ENCODE data around the gene MTCP1.
A peak's percentile ranks its signal among the peaks of the same experiment; 100 is the strongest.

Gene MTCP1

DNA sequence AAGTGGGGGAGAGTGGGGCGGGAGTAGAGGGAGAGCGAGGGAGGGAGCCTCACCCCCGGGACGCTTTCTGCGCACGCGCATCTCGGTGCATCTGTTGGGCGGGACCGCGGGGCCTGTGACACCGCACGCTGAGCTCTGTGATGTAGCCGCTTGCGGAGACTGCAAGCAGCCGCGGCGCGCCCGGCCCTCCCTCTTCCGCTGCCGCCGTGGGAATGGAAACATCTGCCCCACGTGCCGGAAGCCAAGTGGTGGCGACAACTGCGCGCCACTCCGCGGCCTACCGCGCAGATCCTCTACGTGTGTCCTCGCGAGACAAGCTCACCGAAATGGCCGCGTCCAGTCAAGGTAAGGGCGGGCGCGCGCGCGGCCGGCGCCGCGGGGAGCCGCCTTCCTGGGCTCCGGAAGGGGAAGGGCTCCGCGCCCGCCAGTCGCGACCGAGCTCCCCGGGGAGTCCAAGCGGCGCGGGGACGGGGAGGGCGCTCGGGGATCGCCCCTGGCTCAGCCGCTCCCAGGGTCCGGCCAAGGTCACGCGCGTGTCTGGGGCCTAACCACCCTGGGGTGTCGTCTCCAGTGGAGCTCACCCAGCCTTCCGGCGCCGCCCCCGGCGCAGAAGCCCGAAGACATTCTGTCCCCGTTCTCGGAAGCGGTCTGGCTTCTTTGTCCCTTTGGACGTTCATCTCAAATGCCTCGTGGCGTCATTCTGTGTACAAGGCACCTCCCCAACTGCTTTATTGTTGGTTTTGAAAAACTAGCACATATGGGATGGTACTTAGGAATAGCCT is 44.0 kb downstream of the MTCP1 start, which contains the start of gene FUNDC2:
Gene FUNDC2, plus strand, starts transcription at position 118 of the 782 bp plus-strand sequence. Its CDS starts 95 bp downstream, at position 213.
- H3K4me3 ChIP-seq (ENCODE audit: low read depth, low read length) = peak within 1 kb of the TSS; percentile 69
- in situ Hi-C loops (cut with HindIII; ENCODE audit: low sequenced_read_pairs) = no loop called here
- TF ChIP-seq, protein P1, sequence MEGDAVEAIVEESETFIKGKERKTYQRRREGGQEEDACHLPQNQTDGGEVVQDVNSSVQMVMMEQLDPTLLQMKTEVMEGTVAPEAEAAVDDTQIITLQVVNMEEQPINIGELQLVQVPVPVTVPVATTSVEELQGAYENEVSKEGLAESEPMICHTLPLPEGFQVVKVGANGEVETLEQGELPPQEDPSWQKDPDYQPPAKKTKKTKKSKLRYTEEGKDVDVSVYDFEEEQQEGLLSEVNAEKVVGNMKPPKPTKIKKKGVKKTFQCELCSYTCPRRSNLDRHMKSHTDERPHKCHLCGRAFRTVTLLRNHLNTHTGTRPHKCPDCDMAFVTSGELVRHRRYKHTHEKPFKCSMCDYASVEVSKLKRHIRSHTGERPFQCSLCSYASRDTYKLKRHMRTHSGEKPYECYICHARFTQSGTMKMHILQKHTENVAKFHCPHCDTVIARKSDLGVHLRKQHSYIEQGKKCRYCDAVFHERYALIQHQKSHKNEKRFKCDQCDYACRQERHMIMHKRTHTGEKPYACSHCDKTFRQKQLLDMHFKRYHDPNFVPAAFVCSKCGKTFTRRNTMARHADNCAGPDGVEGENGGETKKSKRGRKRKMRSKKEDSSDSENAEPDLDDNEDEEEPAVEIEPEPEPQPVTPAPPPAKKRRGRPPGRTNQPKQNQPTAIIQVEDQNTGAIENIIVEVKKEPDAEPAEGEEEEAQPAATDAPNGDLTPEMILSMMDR (IDR thresholded peaks at IDR 0.05; ENCODE audit: low read depth, low read length, missing control alignments) = no peak
- peak; percentile 76 for DNase-seq (ENCODE audit: low read depth)

DNA sequence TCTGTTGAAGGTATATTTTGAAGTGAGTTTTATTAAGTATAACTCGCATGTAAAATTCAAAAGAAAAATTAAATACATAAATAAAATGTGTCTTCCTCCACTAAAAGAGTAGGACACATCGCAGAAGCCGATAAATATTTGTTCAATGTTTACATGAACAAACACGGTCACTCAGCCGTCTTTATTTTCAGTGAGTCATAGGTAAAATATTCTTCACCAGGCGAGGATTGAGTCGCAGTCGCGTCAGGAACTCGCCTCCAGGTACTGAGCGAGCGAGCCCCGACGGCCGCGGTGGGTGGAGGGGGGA is 44.6 kb downstream of the MTCP1 start:
- peak overlapping the region; percentile 69 for H3K4me3 ChIP-seq (ENCODE audit: low read depth, low read length)
- in situ Hi-C loops (cut with HindIII; ENCODE audit: low sequenced_read_pairs) = no loop called here
- TF ChIP-seq, protein P1 (IDR thresholded peaks at IDR 0.05; ENCODE audit: low read depth, low read length, missing control alignments) = no peak

DNA sequence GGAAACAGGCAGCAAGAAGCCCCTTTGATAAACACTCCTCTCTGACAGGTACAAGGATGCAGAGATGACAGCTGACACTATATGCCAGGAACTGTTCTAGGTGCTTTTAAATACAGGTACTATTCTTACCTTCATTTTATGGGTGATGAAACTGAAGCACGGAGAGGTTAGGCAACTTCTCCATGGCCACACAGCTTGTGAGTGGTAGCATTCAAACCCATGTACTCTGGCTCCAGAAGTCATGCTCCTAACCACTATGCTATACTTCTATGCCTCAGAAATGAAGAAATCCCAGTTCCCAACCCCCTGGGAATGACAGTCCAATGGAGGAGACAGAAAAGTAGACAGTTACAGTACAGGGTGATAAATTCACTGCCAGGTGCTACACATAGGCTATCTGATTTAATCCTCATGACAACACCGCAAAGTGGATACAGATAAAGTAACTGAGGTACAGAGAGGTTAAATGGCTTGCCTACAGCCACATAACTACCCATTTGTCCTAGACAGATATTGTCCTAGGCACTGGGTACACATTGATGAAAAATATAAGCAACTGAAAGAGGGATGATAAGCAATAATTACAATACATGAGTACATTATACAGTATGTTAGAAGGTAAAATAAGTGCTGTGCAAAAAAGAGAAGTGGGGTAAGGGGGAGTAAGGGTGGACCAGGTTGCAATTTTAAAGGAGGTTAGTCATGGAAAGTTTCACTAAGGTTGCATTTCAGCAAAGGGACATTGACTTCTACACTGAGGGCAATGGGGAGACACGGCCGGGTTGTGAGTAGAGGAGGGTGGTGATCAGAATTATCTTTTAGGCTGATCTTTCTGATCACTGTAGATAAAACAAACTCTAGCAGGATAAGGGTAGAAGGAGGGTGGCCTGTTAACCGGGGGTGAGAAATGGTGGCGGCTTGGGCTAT is 46.8 kb downstream of the MTCP1 start:
- in situ Hi-C loops (cut with HindIII; ENCODE audit: low sequenced_read_pairs) = no loop called here
- TF ChIP-seq, protein P1 (IDR thresholded peaks at IDR 0.05; ENCODE audit: low read depth, low read length, missing control alignments) = no peak
- no peak for DNase-seq (ENCODE audit: low read depth)
- H3K4me3 ChIP-seq (ENCODE audit: low read depth, low read length) = no peak overlapping the region

More for the DNA sequence above, 44.6 kb downstream of the MTCP1 start:
- DNase-seq (ENCODE audit: low read depth) = no peak

DNA sequence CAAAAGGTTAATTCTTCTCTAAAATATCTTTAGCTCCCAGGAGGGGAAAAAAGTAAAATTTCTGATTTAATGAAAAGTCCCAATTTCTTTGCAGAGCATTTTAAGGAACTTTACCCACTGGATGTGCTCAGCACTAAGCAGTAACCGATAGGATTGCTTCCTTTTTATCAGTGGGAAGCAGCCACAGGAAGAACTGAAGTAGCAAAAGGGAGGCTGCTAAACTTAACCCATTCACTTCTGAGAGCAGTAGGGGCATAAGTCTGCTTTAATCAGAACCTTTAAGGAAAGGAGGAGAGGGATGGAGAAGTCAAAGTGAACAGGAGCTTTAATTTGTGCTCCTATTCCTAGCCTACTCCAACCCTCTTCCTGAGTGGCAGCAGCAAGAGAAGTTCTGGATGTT is 48.4 kb downstream of the MTCP1 start, which contains the start of gene F8:
Gene F8, minus strand, starts transcription at position 139 of the 400 bp plus-strand sequence. CDS start 171 bp downstream, outside the sequence.
- DNase-seq (ENCODE audit: low read depth) = no peak
- TF ChIP-seq, protein P1 (IDR thresholded peaks at IDR 0.05; ENCODE audit: low read depth, low read length, missing control alignments) = no peak
- in situ Hi-C loops (cut with HindIII; ENCODE audit: low sequenced_read_pairs) = no loop called here
- no peak within 1 kb of the TSS for H3K4me3 ChIP-seq (ENCODE audit: low read depth, low read length)

DNA sequence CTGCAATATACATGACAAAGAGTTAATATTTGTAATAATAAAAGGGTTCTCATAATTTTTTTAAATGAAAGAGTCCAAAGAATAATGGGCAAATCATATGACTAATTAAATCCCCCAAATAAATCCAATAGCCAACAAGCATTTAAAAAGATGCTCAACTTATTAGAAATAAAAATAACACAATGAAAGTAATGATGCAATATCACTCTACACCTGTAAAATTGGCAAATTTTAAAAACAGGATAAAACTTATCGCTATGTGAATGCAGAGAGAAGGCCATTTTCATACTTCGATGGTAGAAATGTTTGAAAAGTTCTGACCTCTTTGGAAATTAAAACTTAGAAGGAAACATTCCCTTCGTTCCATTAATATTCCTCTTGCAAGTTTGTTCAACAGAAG is 50.3 kb downstream of the MTCP1 start:
- TF ChIP-seq, protein P1 (IDR thresholded peaks at IDR 0.05; ENCODE audit: low read depth, low read length, missing control alignments) = no peak
- H3K4me3 ChIP-seq (ENCODE audit: low read depth, low read length) = no peak overlapping the region
- DNase-seq (ENCODE audit: low read depth) = no peak
- in situ Hi-C loops (cut with HindIII; ENCODE audit: low sequenced_read_pairs) = no loop called here
